SHP77 treated with DMSO at 0.1 percent for 48 hours (cell line): ENCODE results near the gene ARL3.
A peak's percentile ranks its signal among the peaks of the same experiment; 100 is the strongest.
"Not testable (repeated sequence)": the region's sequence is repeated elsewhere in the genome, so short reads cannot be mapped to it uniquely, and the experiment has no call there.

Experiments
- DNase-seq: peaks from one replicate; lab custom pipeline; 2025; lab: John Stamatoyannopoulos, UW

The ARL3 gene

DNA sequence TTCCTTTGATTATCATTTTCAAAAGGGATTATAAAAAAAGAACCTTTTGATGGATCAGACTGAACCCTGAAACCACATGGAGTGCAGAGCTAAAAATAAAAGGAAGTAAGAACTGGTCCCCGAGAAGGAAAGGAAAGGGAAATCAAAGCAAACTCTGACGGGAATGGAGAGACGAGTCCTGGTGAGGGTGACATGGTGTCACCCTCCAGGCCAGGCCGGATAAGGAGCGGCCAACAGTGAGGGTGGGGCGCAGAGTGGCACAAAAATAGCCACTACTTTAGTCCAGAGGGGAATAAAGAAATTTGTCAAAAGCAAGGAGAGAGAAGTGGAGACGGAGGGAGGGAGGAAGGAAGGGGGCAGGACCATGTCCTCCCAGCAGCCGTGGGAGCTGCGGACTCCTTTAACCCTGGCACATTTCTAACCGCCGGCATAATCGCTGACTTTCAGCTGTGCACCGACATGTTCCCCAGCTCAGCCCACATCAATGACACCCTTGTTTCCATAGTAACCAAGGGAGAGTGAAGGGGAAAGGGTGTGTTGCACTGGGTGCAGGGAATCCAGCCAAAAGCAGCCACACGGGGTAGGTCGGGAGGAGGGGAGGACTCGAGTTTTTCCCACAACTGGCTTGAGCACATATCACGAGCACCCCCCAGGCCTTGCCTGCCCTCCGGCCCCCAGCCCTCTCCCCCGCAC is 40.2 kb downstream of the ARL3 start:
- peak; percentile 67 for DNase-seq

DNA sequence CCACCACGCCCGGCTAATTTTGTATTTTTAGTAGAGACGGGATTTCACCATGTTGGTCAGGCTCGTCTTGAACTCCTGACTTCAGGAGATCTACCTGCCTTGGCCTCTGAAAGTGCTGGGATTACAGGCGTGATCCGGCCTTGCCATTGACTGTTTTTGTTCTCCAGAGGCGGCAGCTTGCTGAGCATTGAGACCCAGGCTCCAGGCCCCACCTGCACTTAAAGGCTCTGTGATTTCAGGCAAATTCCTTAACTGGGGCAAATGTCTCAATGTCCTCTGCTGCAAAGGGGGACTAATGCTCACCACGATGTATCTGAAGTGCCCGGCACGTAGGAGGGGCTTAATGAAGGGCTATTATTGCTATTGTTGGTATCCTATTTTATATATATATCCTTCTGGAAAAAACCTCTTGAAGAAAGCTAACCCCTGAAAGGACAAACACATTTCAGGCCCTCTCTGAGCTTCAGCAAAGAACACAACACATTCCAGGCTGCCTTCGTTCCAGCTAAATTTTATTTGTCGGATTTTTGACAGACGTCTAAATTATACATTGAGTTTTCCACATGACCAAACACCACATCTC is 40.9 kb downstream of the ARL3 start:
- no peak for DNase-seq

DNA sequence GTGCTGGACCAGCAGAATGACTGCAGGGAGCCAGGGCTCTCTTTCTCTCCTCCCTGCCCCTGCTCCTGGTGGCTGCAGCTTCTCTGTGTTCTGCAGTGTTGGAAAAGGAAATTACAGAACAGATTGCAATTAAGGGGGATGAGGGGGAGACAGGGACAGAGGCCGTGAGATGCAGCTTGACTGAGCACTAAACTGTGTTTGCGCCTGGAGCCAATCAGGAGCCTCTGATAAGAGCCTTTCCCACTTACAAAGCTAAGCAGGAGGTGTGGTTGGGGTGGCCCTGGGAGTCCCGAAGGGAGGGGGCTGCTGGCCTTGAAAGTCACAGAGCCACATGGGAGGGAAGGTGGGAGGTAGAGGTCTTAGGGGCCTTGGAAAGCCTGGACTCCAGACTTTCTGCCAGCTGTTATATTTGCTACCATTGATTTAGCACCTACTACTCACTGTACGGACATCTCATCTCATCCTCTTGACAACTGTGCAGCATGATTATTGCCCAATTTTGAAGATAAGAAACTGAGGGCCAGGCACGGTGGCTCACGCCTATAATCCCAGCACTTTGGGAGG is 43.2 kb downstream of the ARL3 start:
- DNase-seq, result no peak

DNA sequence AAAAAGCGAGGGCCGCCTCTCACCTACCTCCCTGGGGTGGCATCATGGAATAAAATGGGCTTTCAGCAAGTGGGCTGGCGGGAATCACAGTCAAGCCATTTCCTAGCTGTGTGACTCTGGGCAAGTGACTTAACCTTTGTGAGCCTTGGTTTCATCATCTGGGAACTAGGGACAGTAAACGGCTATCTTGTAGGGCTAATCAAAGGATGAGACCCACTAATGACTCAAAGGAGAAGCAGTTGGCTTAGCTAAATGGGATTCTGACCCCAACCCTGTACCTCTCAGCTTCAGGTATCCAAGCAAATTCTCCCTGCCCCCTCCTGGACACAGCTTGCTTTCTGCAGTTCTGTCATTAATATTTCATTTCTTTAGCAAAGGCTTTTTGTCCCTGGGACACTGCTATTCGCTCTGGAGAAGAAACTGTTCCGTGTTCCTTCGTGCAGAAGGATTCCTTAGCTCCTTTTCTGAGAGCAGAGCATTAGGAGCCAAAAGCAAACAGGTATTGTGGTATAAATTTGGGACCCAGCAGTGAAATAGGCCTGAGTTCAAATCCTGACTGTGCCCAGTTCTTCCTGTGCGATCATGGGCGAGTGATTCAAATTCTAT is 44.0 kb downstream of the ARL3 start:
- DNase-seq, result no peak

DNA sequence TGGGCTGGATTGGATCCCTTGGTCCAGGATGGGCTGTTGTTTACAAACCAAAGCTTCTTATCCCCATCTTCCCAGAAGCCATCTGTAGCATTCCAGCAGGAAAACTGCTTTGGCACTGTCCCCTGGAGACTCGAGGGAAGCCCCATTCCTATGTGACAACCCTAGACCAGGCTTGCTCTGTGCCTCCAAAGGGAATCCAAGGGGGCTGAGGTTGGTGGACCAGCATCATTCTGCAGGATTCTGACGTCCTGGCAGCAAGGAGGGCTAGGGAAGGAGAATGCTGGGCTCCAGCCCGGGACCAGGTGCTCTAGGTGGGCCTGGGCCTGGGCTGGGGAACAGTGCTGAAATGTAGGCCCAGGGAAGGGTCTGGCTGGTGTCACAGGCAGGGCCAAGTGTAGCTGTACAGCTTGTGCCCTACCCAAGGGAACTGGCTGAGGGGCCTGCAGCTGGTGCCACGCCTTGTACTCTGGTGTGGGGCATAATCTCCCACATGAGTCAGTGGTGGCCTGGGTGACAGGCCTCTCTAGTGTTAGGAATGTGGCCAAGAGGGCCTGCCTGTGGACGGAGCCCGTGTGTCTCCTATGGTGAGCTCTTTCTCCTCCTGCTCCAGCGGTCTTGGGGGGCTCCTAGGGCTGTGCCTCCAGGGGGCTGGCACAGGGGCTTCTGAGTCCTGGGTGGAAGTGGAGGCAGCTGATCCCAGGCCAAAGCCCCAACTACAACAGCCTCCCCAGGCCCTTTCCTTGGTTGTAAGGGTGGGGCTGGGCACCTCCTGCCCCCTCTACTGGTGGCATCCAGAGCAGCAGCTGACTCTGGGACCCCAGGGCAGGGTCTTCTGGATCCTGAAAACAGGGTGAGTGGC is 44.8 kb downstream of the ARL3 start:
- DNase-seq, result no peak

DNA sequence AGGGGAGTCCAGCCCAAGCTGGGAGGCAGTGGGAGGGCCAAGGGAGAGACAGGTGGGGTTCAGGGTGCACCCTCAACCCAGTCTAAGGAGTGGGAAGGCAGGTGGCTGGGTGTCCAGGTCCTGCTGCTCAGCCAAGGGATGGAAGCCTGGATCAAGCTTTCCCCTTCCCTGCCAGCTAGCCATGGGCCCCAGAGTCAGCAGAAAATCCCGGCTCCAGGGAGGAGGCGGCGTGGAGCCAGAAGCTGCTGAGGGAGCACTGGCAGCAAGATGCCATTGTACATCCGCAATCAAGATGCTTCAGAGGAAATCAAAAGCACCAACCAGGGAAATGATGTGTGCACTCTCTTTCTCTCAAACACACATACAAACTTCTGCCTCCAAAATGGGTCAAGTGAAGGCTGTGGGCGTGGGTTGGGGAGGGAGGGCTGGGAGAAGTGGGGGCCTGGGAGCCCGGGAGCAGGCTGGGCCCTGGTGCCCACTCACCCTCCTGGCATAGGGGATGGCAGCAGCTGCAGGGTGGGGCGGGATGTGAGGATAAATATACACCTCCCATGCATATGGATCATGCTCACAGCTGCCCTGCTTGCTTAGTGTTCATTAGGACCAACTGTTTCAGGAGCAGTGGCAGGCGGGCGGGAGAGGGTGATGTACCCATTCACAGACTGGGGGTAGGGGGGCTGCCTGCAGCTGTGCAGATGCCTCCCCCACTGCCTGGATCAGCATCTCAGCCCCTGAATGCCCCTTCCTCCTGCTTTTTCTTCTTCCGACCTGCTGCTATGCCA is 45.7 kb downstream of the ARL3 start:
- no peak for DNase-seq

DNA sequence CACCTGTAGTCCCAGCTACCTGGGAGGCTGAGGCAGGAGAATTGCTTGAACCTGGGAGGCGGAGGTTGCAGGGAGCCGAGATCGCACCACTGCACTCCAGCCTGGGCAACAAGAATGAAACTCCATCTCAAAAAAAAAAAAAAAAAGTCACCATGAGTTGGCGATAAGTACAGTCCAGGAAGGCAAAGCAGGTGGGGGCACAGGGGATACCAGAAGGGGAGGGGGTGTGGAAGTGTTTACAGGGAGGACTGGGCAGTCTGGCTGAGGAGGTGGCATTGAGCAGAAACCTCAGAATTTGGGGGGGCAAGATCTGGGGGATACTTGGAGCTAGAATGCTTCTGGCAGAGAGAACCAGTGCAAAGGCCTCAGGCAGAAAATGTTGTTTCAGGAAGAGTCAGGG is 46.8 kb downstream of the ARL3 start:
- DNase-seq, result not testable (repeated sequence)

DNA sequence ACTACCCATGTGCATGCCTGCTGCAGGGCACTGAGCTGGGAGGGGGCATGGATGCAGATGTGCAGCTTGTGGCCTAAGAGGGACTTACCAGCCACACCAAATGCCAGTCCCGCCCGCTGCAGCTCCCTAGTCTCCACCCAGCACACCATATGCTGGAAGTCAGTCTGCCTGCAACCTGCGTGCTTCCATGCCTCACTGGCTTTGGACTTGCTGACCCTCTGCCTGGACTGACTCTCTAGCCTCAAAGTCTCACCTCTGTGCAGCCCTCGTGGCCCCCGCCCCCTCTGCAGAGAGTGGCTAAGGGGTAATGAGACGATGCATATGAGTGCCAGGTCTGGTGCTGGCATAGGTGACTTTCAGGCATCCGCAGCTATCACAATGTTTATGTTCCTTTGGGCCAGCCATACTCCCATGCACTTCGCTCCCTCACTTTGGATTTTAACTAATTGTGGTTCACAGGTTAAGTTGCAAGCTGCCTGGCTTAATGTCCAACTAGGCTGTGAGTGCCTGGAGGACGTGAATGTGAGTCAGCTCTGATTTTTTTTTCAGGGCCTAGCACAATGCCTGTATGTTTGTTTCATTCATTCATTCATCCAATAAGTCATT is 48.2 kb downstream of the ARL3 start:
- DNase-seq, result no peak

DNA sequence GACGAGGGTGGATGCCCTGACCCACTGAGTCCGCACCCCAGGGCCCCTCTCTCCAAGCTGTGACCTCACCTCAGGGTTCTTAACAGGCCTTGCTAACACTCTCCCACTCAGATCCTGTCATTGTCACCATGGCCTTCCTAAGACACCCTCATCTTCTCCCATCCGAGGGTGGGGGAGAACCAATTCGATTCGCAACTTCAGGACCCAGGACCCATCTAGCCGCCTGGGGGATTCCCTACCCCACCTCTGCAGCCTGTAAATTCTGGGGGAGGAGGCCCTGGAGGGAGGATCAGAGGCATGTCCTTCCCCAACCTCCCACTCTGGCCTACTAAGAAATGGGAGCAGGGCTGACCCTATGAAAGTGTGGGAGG is 52.6 kb downstream of the ARL3 start:
- no peak for DNase-seq

DNA sequence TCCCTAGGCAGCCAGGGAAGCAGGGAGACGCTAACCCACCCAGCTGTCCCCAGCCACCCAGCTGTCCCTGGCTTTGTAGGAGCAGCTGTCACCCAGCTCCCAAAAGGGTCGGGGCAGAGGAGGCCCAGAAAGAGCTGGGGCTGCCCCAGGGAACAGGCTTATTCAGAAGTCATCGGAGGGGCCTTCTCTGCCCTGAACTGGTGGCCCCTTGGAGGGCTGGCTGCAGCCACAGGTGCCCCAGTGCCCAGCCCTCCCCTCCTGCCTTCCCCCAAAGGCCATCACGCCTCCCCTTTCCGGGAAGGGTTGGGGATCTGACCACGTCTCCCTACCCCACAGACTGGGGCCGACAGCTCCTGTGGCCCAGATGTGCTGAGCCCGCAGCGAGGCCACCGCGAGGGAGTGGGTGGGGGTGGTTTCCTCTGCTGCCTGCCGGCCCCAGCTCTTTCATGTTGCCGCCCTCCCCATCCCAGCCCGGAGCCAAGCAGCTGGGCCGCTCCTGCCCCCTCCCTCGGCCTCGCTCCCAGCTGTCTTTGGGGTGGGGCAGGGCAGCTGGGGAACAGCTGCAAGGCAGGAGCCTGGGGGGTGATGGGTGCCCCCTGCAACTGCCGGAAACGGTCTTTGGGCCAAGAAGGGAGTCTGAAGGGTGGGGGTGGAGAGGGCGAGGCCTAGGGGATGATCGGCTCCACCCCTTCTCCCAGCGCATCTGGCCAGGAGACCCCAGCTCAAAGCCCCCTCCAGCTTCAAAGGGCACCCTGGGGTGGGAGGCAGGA is 53.1 kb downstream of the ARL3 start:
- peak; percentile 56 for DNase-seq

DNA sequence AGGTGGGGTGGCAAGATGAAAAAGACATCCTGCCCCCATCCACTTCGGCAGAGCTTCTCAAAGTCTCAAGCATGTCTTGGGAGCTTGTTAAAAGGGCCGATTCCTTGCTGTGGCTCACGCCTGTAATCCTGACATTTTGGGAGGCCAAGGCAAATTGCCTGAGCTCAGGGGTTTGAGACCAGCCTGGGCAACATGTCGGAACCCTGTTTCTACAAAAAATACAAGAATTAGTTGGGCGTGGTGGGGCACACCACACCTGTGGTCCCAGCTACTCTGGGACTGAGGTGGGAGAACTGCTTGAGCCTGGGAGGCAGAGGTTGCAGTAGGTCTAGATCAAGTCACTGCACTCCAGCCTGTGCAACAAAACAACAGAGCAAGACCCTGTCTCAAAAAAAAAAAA is 55.4 kb downstream of the ARL3 start:
- no peak for DNase-seq

DNA sequence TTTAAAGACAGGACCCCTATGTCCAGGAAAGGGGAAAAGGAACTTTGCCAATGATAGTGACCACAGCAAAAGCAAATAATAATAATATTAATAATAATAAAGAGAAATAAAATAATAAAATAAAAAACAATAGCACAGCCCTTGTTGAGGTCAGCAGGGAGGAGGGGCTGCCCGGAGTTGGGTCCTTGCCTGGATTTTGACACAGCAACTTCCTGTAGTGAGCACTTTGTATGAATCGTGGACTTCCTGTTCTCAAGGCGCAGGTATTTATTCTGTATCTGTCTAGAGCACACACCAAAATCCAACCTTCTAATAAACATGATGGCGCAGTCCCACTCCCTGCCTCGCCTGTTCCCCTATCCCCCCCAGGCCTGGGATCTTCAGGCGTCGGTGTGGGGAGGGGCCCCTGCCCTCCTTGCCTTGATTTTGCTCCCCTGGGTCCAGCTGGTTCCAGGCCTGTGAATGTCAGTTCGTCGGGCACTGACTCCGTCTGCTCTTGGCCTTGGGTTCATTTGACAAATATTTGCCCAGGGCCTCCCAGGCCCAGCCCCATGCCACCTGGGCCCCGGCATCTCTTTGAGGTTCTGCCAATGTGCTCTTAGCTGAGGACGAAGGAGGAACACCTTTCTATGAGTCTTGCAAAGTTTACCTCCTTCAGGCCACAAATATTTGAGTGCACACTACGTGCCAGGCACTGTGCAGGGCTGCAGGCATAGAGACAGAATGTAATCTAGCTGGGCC is 56.0 kb downstream of the ARL3 start:
- DNase-seq, result no peak

DNA sequence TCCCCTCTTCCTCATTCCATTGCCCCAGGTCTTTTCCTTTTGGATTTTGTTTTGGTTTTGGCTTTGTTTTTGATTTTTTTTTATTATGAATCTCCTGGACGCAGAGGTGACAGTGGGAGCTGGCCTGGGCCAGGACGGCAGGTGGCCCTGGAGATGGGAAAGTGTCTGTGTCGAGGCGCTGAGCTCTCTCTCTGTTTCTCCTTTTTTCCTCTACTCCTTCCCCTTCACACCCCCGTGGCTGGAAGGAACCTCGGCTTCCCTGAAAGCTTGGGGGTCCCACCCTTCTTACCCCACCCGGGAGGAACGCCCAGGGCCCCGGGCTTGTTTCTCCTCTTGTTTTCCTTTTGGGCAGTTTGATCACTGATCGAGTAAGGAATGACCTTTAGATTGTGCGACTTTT is 56.7 kb downstream of the ARL3 start:
- DNase-seq, result no peak

DNA sequence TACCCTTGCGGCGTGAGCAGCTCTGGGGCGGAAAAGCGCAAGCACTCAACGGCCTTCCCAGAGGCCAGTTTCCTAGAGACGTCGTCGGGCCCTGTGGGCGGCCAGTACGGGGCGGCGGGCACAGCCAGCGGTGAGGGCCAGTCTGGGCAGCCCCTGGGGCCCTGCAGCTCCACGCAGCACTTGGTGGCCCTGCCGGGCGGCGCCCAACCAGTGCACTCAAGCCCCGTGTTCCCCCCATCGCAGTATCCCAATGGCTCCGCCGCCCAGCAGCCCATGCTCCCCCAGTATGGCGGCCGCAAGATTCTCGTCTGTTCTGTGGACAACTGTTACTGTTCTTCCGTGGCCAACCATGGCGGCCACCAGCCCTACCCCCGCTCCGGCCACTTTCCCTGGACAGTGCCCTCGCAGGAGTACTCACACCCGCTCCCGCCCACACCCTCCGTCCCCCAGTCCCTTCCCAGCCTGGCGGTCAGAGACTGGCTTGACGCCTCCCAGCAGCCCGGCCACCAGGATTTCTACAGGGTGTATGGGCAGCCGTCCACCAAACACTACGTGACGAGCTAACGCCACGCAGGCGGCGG is 57.3 kb downstream of the ARL3 start:
- DNase-seq, result no peak

DNA sequence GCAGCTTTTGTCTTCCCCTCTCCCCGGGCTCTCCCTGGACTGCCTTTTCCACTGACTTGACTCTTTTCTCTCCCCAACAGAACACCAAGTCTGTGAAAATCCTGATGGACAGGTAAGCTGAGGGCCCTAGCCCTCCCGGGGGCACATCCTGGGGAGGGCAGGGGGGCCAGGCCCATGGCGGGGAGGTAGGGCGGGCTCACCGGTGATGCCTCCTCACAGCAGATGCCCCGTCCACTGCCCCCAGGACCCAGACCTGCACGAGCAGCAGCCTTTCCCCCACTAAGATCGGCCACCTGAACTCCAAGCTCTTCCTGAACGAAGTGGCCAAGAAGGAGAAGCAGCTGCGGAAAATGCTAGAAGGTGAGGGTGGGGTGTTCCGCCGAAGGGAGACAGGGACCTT is 58.2 kb downstream of the ARL3 start:
- DNase-seq, result no peak

DNA sequence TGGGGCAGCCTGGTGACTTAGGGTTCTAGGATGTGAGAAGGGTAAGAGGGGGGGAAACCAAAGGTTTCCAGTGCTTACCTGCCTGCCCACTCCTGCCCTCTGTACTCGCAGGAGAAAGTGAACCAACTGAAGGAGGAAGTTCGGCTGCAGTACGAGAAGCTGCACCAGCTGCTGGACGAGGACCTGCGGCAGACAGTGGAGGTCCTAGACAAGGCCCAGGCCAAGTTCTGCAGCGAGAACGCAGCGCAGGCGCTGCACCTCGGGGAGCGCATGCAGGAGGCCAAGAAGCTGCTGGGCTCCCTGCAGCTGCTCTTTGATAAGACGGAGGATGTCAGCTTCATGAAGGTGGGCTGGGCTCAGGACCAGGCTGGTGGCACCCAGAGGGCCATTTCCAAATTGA is 59.2 kb downstream of the ARL3 start:
- DNase-seq, result no peak

DNA sequence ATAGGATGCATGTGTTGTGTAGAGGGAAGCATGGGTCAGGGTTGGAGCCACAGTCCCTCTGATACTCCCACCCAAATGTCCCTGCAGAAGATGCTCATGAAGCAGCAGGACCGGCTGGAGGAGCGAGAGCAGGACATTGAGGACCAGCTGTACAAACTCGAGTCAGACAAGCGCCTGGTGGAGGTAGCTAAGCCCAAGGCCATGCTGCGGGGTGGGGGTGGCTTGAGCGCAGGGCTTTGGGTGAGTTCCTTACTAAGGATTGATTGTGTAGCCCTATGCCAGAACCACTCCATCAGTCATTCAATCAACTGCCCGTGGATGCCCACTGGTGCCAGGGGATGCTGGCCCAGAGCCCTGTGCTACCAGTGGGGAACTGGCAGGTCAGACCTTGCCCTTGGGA is 59.6 kb downstream of the ARL3 start:
- DNase-seq, result no peak

DNA sequence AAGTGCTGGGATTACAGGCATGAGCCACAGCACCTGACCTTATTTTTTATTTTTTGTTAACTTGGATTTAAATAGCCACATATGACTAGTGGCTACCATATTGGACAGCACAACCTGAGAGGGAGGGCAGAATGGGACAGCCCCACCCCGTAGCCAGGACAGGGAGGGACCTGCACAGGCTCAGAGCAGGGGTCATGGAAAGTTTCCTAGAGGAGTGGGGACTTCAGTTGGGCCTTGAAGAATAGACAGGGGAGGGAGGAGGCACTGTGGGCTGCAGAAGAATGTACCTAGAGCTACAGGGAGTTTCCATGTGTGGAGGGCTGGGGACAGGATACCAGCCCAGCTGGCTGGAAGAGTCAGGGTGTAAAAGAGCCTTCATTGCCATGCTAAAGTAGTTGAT is 61.1 kb downstream of the ARL3 start:
- DNase-seq, result no peak

DNA sequence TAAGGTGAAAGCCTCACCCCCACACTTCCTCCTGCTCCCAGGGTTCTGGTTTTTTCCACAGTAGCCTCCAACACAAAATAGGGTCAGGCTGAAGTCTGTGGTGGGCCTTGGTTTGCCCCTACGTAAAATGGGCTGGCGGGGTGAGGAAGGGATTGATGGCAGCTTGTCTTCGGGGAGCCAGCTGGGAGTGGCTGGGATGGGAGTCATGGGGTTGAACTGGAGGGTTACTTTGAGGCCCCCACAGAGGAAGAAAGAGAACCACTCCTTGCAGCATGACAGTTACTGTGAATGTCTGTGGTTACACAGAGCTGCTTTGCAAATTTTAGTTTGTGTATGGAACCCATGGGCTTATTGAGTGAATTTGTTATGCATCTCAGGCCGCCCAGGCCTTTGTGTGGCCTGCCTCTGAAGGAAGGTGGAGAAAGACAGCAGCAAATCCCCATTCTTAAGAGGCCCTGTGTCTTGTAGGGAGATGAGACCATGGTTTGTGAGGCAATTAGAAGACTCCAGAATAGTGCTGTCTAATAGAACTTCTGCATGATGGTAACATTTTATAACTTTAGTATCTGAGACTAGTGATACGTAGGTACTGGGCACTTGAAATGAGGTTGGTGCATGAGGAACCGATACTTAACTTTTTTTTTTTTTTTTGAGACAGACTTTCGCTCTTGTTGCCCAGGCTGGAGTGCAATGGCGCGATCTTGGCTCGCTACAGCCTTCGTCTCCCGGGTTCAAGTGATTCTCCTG is 61.9 kb downstream of the ARL3 start:
- no peak for DNase-seq
